H1 (cell line): ENCODE data around the gene PLEKHB1. TPM values are rescaled to one million over a fixed set of nuclear protein-coding genes. Genes with fewer than 3 reads are reported as not detected.

Experiments
- CTCF ChIA-PET: fragments of 300-600 bp; sonication (Branson Sonifier 250); formaldehyde crosslinking; loops from one replicate; lab custom pipeline; 2021; ENCODE audit not compliant: partially characterized antibody; lab: Charles Lee
- POLR2A ChIA-PET: fragments of 300-600 bp; sonication (Branson Sonifier 250); formaldehyde crosslinking; loops from one replicate; lab custom pipeline; 2021; ENCODE audit warnings: inconsistent platforms; ENCODE audit not compliant: partially characterized antibody; lab: Charles Lee
- DNase-seq, 2 experiments: peaks; one replicate each; pipeline versions ENCODE4 v3.0.0 to v3.0.0-alpha.2; 2010 to 2022; ENCODE audit warnings: low spot score in 2 of 2, low read depth in 1 of 2, mixed read lengths in 1 of 2
- FAIRE-seq: peaks from 2 replicates; lab custom pipeline; 2011; peaks lifted over from hg19 to GRCh38; lab: Jason Lieb, UNC
- H2AFZ ChIP-seq: 2 replicates; pipeline ENCODE4 v1.8.1; 2012; ENCODE audit warnings: low read length, inconsistent platforms
- H2AK5ac ChIP-seq: 2 replicates; pipeline ENCODE4 v1.6.1; 2013; ENCODE audit warnings: low read depth, low read length
- H2BK120ac ChIP-seq: replicated peaks from 2 replicates; pipeline ENCODE3; 2013; ENCODE audit warnings: low read depth, low read length, inconsistent platforms
- H2BK12ac ChIP-seq: 2 replicates; pipeline ENCODE4 v1.6.1; 2013; ENCODE audit warnings: low read depth, low read length
- H2BK15ac ChIP-seq: 2 replicates; pipeline ENCODE4 v1.6.1; 2013; ENCODE audit warnings: low read length
- H2BK20ac ChIP-seq: 2 replicates; pipeline ENCODE4 v1.6.1; 2013; ENCODE audit warnings: low read length
- H2BK5ac ChIP-seq: 2 replicates; pipeline ENCODE4 v1.6.1; 2013; ENCODE audit warnings: low read depth, low read length
- H3K14ac ChIP-seq: 2 replicates; pipeline ENCODE4 v1.6.1; 2013; ENCODE audit warnings: inconsistent platforms; ENCODE audit not compliant: insufficient read length
- H3K18ac ChIP-seq: 2 replicates; pipeline ENCODE4 v1.6.1; 2013; ENCODE audit warnings: low read length; ENCODE audit errors: extremely low read depth
- H3K23ac ChIP-seq: 2 replicates; pipeline ENCODE4 v1.6.1; 2013; ENCODE audit warnings: inconsistent platforms; ENCODE audit not compliant: insufficient read length
- H3K23me2 ChIP-seq: 2 replicates; pipeline ENCODE4 v1.6.1; 2013; ENCODE audit warnings: low read depth, low read length
- H3K27ac ChIP-seq: 2 replicates; pipeline ENCODE4 v1.6.1; 2011; ENCODE audit warnings: low read depth, low read length, inconsistent platforms
- H3K27me3 ChIP-seq, 4 experiments: replicated peaks in 1 of 4; 1 replicate in 1 of 4; 2 replicates in 3 of 4; pipeline versions ENCODE4 v1.6.1 to v1.8.1; 2011 to 2013; ENCODE audit warnings: low read length in 3 of 4, mild to moderate bottlenecking in 3 of 4, inconsistent platforms in 2 of 4, mixed read lengths in 2 of 4, moderate library complexity in 1 of 4; ENCODE audit not compliant: control insufficient read depth in 3 of 4, insufficient read depth in 3 of 4; ENCODE audit errors: extremely low read depth in 1 of 4
- H3K36me3 ChIP-seq, 4 experiments: 2 replicates each; pipeline versions ENCODE4 v1.6.1 to v1.8.1; 2011 to 2013; ENCODE audit warnings: mild to moderate bottlenecking in 4 of 4, low read length in 3 of 4, moderate library complexity in 2 of 4, control low read depth in 1 of 4, inconsistent platforms in 1 of 4; ENCODE audit not compliant: insufficient read depth in 4 of 4, control insufficient read depth in 2 of 4
- H3K4ac ChIP-seq: replicated peaks from 2 replicates; pipeline ENCODE3; 2013; ENCODE audit warnings: low read length, low read depth, mixed read lengths, inconsistent platforms; ENCODE audit not compliant: insufficient read length
- H3K4me1 ChIP-seq, 4 experiments: replicated peaks in 1 of 4; 1 replicate in 1 of 4; 2 replicates in 3 of 4; pipeline versions ENCODE4 v1.6.1 to v1.8.1; 2011 to 2013; ENCODE audit warnings: low read length in 3 of 4, inconsistent platforms in 2 of 4, mixed read lengths in 1 of 4; ENCODE audit not compliant: insufficient read depth in 4 of 4, control insufficient read depth in 3 of 4
- H3K4me2 ChIP-seq, 2 experiments: 2 replicates each; pipeline versions ENCODE4 v1.6.1 to v1.8.1; 2011 to 2013; ENCODE audit warnings: low read depth in 2 of 2, low read length in 2 of 2, control low read depth in 1 of 2, inconsistent platforms in 1 of 2, mild to moderate bottlenecking in 1 of 2; ENCODE audit not compliant: insufficient read depth in 1 of 2
- H3K4me3 ChIP-seq, 4 experiments: fragments of 200-600, 300-600 bp in 1 of 4; sonication (generic), shearing (Covaris generic), sonication (Bioruptor Twin) in 1 of 4; 2 replicates each; pipeline versions ENCODE4 v1.5.1 to v1.8.1; 2011 to 2016; ENCODE audit warnings: low read length in 4 of 4, low read depth in 3 of 4, control low read depth in 2 of 4, inconsistent platforms in 2 of 4, mild to moderate bottlenecking in 2 of 4, mixed read lengths in 1 of 4, moderate library complexity in 1 of 4; ENCODE audit not compliant: insufficient read depth in 2 of 4; ENCODE audit errors: extremely low read depth in 1 of 4
- H3K56ac ChIP-seq: replicated peaks from 2 replicates; pipeline ENCODE3; 2013; ENCODE audit warnings: low read depth, mild to moderate bottlenecking, mixed read lengths, low read length, inconsistent platforms; ENCODE audit not compliant: insufficient read length
- H3K79me1 ChIP-seq: 2 replicates; pipeline ENCODE4 v1.6.1; 2013; ENCODE audit warnings: low read depth, low read length, control low read depth
- H3K79me2 ChIP-seq, 2 experiments: 2 replicates each; pipeline versions ENCODE4 v1.6.1 to v1.8.1; 2012 to 2013; ENCODE audit warnings: low read length in 2 of 2, mild to moderate bottlenecking in 2 of 2, inconsistent platforms in 1 of 2; ENCODE audit not compliant: insufficient read depth in 2 of 2, control insufficient read depth in 1 of 2
- H3K9ac ChIP-seq, 4 experiments: replicated peaks in 1 of 4; 1 replicate in 1 of 4; 2 replicates in 3 of 4; pipeline versions ENCODE4 v1.6.1 to v1.8.1; 2011 to 2013; ENCODE audit warnings: low read depth in 3 of 4, low read length in 3 of 4, control low read depth in 2 of 4, mild to moderate bottlenecking in 2 of 4, moderate library complexity in 2 of 4, inconsistent platforms in 1 of 4; ENCODE audit errors: extremely low read depth in 1 of 4
- H3K9me3 ChIP-seq, 2 experiments: 2 replicates each; pipeline versions ENCODE4 v1.6.1 to v1.8.1; 2012 to 2013; ENCODE audit warnings: mild to moderate bottlenecking in 2 of 2, moderate library complexity in 2 of 2, control low read depth in 1 of 2, inconsistent platforms in 1 of 2, low read depth in 1 of 2, low read length in 1 of 2, mixed read lengths in 1 of 2; ENCODE audit not compliant: insufficient read depth in 2 of 2
- H4K20me1 ChIP-seq, 2 experiments: replicated peaks in 1 of 2; 2 replicates each; pipeline versions ENCODE3 to v1.8.1; 2011 to 2013; ENCODE audit warnings: inconsistent platforms in 2 of 2, low read length in 2 of 2, mild to moderate bottlenecking in 1 of 2; ENCODE audit not compliant: insufficient read depth in 2 of 2, control insufficient read depth in 1 of 2
- H4K5ac ChIP-seq: 2 replicates; pipeline ENCODE4 v1.6.1; 2013; ENCODE audit warnings: low read length, low read depth, mixed read lengths, inconsistent platforms; ENCODE audit not compliant: insufficient read length
- H4K8ac ChIP-seq: 2 replicates; pipeline ENCODE4 v1.8.0; 2013; ENCODE audit warnings: mild to moderate bottlenecking, moderate library complexity, low read length, inconsistent platforms; ENCODE audit not compliant: insufficient read depth; ENCODE audit errors: extremely low read depth
- H4K91ac ChIP-seq: replicated peaks from 2 replicates; pipeline ENCODE3; 2013; ENCODE audit warnings: low read length, mixed read lengths, inconsistent platforms; ENCODE audit not compliant: insufficient read length
- WGBS, 2 experiments: shearing (Covaris generic) in 1 of 2; methylation state at CpG; one replicate each; pipeline versions ENCODE4 v1.1.6 to v1.1.7; 2013 to 2015; ENCODE audit warnings: low lambda C conversion rate in 2 of 2, mixed read lengths in 2 of 2, inconsistent platforms in 1 of 2, low coverage in 1 of 2, missing lambda C conversion rate in 1 of 2; ENCODE audit not compliant: insufficient replicate concordance in 2 of 2, insufficient coverage in 1 of 2, insufficient read length in 1 of 2; ENCODE audit errors: extremely low coverage in 1 of 2, missing lambda C conversion rate in 1 of 2; 5-methylcytosine and 5-hydroxymethylcytosine counted together
- polyA plus RNA-seq, 7 experiments: library from polyadenylated mRNA; depleted of rRNA in 3 of 7; stranded (reverse) in 5 of 7; unstranded in 2 of 7; fragments of >200 nt in 5 of 7; fragments of 200-250 nt in 2 of 7; gene quantifications; 1 replicate in 5 of 7; 2 replicates in 1 of 7; 4 replicates in 1 of 7; pipeline versions ENCODE4 v1.2.1 to v1.2.3, GENCODE V29; 2011 to 2013; ENCODE audit warnings: missing spikeins in 2 of 7, mixed read lengths in 2 of 7
- total RNA-seq: library from RNA; stranded (reverse); fragmentation: NEBNext Ultra II Directional; extraction: Animal tissue kit (Norgen Biotek cat#: 25700); gene quantifications from 2 replicates; pipeline ENCODE4 v1.2.1, GENCODE V29; 2021

Gene PLEKHB1
- total and polyA plus RNA-seq, 2 of the 8 experiments (the other 6 are each of a cell fraction or from before 2014, with no cell fraction given), result 14.8 to 24.5 TPM

- no peaks in the 10 kb centered on the region; a peak in 2 of 8 replicates for H3K36me3 ChIP-seq
- H2AK5ac ChIP-seq, result no peak overlapping the region
- no peak overlapping the region for H2BK120ac ChIP-seq
- no peak overlapping the region for H2BK5ac ChIP-seq
- H3K23ac ChIP-seq, result no peak overlapping the region
- no peaks in the 10 kb centered on the region for H3K79me1 ChIP-seq
- ChIA-PET POLR2A (interaction anchor here (1.1 kb wide), 1 partner anchor 10 kb away, joined by 3 read pairs; no protein-coding TSS in a partner anchor), CTCF (interaction anchor here (0.6 to 30.1 kb wide), 4 partner anchors 8 to 254 kb away, joined by 3 to 653 read pairs (median 4); partner anchors contain the start of gene PLEKHB1)
- no peak overlapping the region for H3K4ac ChIP-seq
- peaks cover 0 to 10% (median 6%) of the 10 kb centered on the region in 4 experiments; a peak in 6 of 7 replicates for H3K4me1 ChIP-seq
- H2AFZ ChIP-seq, result no peak overlapping the region
- no peak overlapping the region for H2BK15ac ChIP-seq
- H3K9ac ChIP-seq, result no peak overlapping the region
- DNase-seq (no peak), FAIRE-seq (no peak)
- no peak overlapping the region for H2BK12ac ChIP-seq
- H3K14ac ChIP-seq, result no peak overlapping the region
- no peaks in the 10 kb centered on the region for H4K20me1 ChIP-seq
- WGBS, 2 experiments, result 86% methylated on average over 7 of the region's 7 CpGs; no CpG with 5 or more reads in 1 of the 2 experiments
- no peaks in the 10 kb centered on the region for H3K79me2 ChIP-seq
- H3K27me3 ChIP-seq, result no peaks in the 10 kb centered on the region
- H3K18ac ChIP-seq, result no peak overlapping the region
- H4K91ac ChIP-seq, result no peak overlapping the region
- no peak overlapping the region for H3K56ac ChIP-seq
- H2BK20ac ChIP-seq, result no peak overlapping the region
- no peaks in the 10 kb centered on the region for H3K9me3 ChIP-seq
- H4K5ac ChIP-seq, result no peak overlapping the region
- H4K8ac ChIP-seq, result no peak overlapping the region
- H3K23me2 ChIP-seq, result no peaks in the 10 kb centered on the region
- no peak overlapping the region for H3K4me3 ChIP-seq
- no peak overlapping the region for H3K27ac ChIP-seq
- H3K4me2 ChIP-seq, result no peak overlapping the region
Observed at GRCh38 chr11:73654482-73655021, 8.2 kb downstream of the PLEKHB1 start.
